Stimulated activated CD8-positive, alpha-beta memory T cell treated with anti-CD3 and anti-CD28 coated beads, Interleukin-12 subunit alpha, Interleukin-12 subunit beta, amount 100 ng/mL, for 4 hours (primary cell): Measurements from ENCODE around the gene DDX17.
"Not testable (repeated sequence)": the region's sequence is repeated elsewhere in the genome, so short reads cannot be mapped to it uniquely, and the experiment has no call there.

Experiments used
- DNase-seq: peaks from one replicate; pipeline ENCODE4 v3.0.0-alpha.2; 2020; ENCODE audit warnings: low read depth

The DDX17 gene

GRCh38 chr22:38491707-38492348 lies 14.3 kb downstream of the DDX17 start:
- no peak for DNase-seq

- no peak for DNase-seq
Measured at GRCh38 chr22:38490915-38491314, 15.2 kb downstream of the DDX17 start.

GRCh38 chr22:38490475-38490874 lies 15.6 kb downstream of the DDX17 start:
- DNase-seq = no peak

- no peak for DNase-seq
Measured at GRCh38 chr22:38489561-38490145, 16.5 kb downstream of the DDX17 start.

GRCh38 chr22:38489142-38489541 lies 17.0 kb downstream of the DDX17 start:
- DNase-seq = no peak

GRCh38 chr22:38487946-38488345 lies 18.2 kb downstream of the DDX17 start:
- no peak for DNase-seq

- DNase-seq = no peak
Measured at GRCh38 chr22:38485783-38486182, 20.3 kb downstream of the DDX17 start.

- no peak for DNase-seq
Measured at GRCh38 chr22:38484244-38484643, 21.9 kb downstream of the DDX17 start.

- DNase-seq = no peak
Measured at GRCh38 chr22:38482662-38483308, 23.3 kb downstream of the DDX17 start.

- DNase-seq = no peak
Measured at GRCh38 chr22:38481871-38482332, 24.2 kb downstream of the DDX17 start.

GRCh38 chr22:38481162-38481870 lies 24.8 kb downstream of the DDX17 start:
- no peak for DNase-seq

- DNase-seq = no peak
Measured at GRCh38 chr22:38479096-38479837, 26.8 kb downstream of the DDX17 start.

GRCh38 chr22:38477585-38477984 lies 28.5 kb downstream of the DDX17 start:
- DNase-seq = no peak

- DNase-seq = no peak
Measured at GRCh38 chr22:38474003-38474607, 32.0 kb downstream of the DDX17 start.

- no peak for DNase-seq
Measured at GRCh38 chr22:38471237-38471636, 34.9 kb downstream of the DDX17 start.

GRCh38 chr22:38470179-38470578 lies 35.9 kb downstream of the DDX17 start:
- DNase-seq = not testable (repeated sequence)

- no peak for DNase-seq
Measured at GRCh38 chr22:38469306-38469781, 36.8 kb downstream of the DDX17 start.

GRCh38 chr22:38468443-38469305 lies 37.4 kb downstream of the DDX17 start:
- no peak for DNase-seq

- DNase-seq = peak; percentile 39
Measured at GRCh38 chr22:38467904-38468442, 38.1 kb downstream of the DDX17 start, which contains the start of gene KDELR3. Gene KDELR3, plus strand, starts transcription at chr22:38468096. Its CDS starts 138 bp downstream, at chr22:38468234.

GRCh38 chr22:38467438-38467903 lies 38.6 kb downstream of the DDX17 start:
- DNase-seq = no peak
